ENCODE data around the gene KLHL35. TPM values are rescaled to one million over a fixed set of nuclear protein-coding genes. Genes with fewer than 3 reads are reported as not detected.

KLHL35 gene
- total RNA-seq, 1 donor from 2014 or later = 1.5 TPM

- no peak for TF ChIP-seq CTCF (IDR thresholded peaks at IDR 0.05; ENCODE audit: insufficient read depth, low read length, poor library complexity, severe bottlenecking)
These were observed 5.8 kb downstream of the KLHL35 start for GRCh38 chr11:75427181-75427580.

GRCh38 chr11:75426720-75427086 lies 6.3 kb downstream of the KLHL35 start:
- no peak for TF ChIP-seq CTCF (IDR thresholded peaks at IDR 0.05; ENCODE audit: insufficient read depth, low read length, poor library complexity, severe bottlenecking)
- Histone ChIP-seq H3K27me3 (ENCODE audit: control insufficient read depth, insufficient read depth, low read length) (peaks cover 30% of the 10 kb centered on the region), H3K4me3 (ENCODE audit: low read depth, low read length) (no peak overlapping the region), H3K36me3 (ENCODE audit: control insufficient read depth, insufficient read depth, low read length) (no peaks in the 10 kb centered on the region)
- no peak for DNase-seq (ENCODE audit: low read depth)

More at GRCh38 chr11:75427181-75427580, 5.8 kb downstream of the KLHL35 start:
- H3K27me3 ChIP-seq (ENCODE audit: control insufficient read depth, insufficient read depth, low read length) = peaks cover 35% of the 10 kb centered on the region
- DNase-seq (ENCODE audit: low read depth) = no peak
- H3K4me3 ChIP-seq (ENCODE audit: low read depth, low read length) = no peak overlapping the region
- H3K36me3 ChIP-seq (ENCODE audit: control insufficient read depth, insufficient read depth, low read length) = no peaks in the 10 kb centered on the region

- DNase-seq (ENCODE audit: low read depth) = no peak
- peak; percentile 29 for TF ChIP-seq CTCF (IDR thresholded peaks at IDR 0.05; ENCODE audit: insufficient read depth, low read length, poor library complexity, severe bottlenecking)
- H3K4me3 ChIP-seq (ENCODE audit: low read depth, low read length) = no peak overlapping the region
- H3K36me3 ChIP-seq (ENCODE audit: control insufficient read depth, insufficient read depth, low read length) = no peaks in the 10 kb centered on the region
- H3K27me3 ChIP-seq (ENCODE audit: control insufficient read depth, insufficient read depth, low read length) = peaks cover 17% of the 10 kb centered on the region
These were observed 7.6 kb downstream of the KLHL35 start for GRCh38 chr11:75425422-75425821.

- H3K4me3 ChIP-seq (ENCODE audit: low read depth, low read length) = no peak overlapping the region
- peaks cover 11% of the 10 kb centered on the region for H3K27me3 ChIP-seq (ENCODE audit: control insufficient read depth, insufficient read depth, low read length)
- no peaks in the 10 kb centered on the region for H3K36me3 ChIP-seq (ENCODE audit: control insufficient read depth, insufficient read depth, low read length)
- TF ChIP-seq CTCF (IDR thresholded peaks at IDR 0.05; ENCODE audit: insufficient read depth, low read length, poor library complexity, severe bottlenecking) = no peak
- no peak for DNase-seq (ENCODE audit: low read depth)
These were observed 8.6 kb downstream of the KLHL35 start for GRCh38 chr11:75424396-75424795.

- no peak for TF ChIP-seq CTCF (IDR thresholded peaks at IDR 0.05; ENCODE audit: insufficient read depth, low read length, poor library complexity, severe bottlenecking)
- Histone ChIP-seq H3K4me3 (ENCODE audit: low read depth, low read length) (no peak overlapping the region), H3K27me3 (ENCODE audit: control insufficient read depth, insufficient read depth, low read length) (peaks cover 5% of the 10 kb centered on the region), H3K36me3 (ENCODE audit: control insufficient read depth, insufficient read depth, low read length) (no peaks in the 10 kb centered on the region)
- DNase-seq (ENCODE audit: low read depth) = no peak
These were observed 9.3 kb downstream of the KLHL35 start for GRCh38 chr11:75423721-75424120.
